ENCODE data around the gene MTFR1L. TPM values are rescaled to one million over a fixed set of nuclear protein-coding genes. Genes with fewer than 3 reads are reported as not detected.
A peak's percentile ranks its signal among the peaks of the same experiment; 100 is the strongest.

Gene MTFR1L
- total RNA-seq, 1 experiment from 2014 or later: 28.9 TPM

- TF ChIP-seq, protein P1, sequence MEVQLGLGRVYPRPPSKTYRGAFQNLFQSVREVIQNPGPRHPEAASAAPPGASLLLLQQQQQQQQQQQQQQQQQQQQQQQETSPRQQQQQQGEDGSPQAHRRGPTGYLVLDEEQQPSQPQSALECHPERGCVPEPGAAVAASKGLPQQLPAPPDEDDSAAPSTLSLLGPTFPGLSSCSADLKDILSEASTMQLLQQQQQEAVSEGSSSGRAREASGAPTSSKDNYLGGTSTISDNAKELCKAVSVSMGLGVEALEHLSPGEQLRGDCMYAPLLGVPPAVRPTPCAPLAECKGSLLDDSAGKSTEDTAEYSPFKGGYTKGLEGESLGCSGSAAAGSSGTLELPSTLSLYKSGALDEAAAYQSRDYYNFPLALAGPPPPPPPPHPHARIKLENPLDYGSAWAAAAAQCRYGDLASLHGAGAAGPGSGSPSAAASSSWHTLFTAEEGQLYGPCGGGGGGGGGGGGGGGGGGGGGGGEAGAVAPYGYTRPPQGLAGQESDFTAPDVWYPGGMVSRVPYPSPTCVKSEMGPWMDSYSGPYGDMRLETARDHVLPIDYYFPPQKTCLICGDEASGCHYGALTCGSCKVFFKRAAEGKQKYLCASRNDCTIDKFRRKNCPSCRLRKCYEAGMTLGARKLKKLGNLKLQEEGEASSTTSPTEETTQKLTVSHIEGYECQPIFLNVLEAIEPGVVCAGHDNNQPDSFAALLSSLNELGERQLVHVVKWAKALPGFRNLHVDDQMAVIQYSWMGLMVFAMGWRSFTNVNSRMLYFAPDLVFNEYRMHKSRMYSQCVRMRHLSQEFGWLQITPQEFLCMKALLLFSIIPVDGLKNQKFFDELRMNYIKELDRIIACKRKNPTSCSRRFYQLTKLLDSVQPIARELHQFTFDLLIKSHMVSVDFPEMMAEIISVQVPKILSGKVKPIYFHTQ (CRISPR knock-in tag; IDR thresholded peaks at IDR 0.05): no peak
- no peak for TF ChIP-seq USF2 (CRISPR knock-in tag; IDR thresholded peaks at IDR 0.05)
- no peak for TF ChIP-seq MXD4 (CRISPR knock-in tag; IDR thresholded peaks at IDR 0.05; ENCODE audit: borderline replicate concordance)
- no peak for TF ChIP-seq TCF7 (CRISPR knock-in tag; IDR thresholded peaks at IDR 0.05; ENCODE audit: low read depth)
- TF ChIP-seq, protein P2, sequence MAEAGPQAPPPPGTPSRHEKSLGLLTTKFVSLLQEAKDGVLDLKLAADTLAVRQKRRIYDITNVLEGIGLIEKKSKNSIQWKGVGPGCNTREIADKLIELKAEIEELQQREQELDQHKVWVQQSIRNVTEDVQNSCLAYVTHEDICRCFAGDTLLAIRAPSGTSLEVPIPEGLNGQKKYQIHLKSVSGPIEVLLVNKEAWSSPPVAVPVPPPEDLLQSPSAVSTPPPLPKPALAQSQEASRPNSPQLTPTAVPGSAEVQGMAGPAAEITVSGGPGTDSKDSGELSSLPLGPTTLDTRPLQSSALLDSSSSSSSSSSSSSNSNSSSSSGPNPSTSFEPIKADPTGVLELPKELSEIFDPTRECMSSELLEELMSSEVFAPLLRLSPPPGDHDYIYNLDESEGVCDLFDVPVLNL (CRISPR knock-in tag; IDR thresholded peaks at IDR 0.05; ENCODE audit: borderline replicate concordance, low read depth): no peak
- TF ChIP-seq ZBTB21 (CRISPR knock-in tag; IDR thresholded peaks at IDR 0.05; ENCODE audit: borderline replicate concordance): no peak
Measured at GRCh38 chr1:25774206-25774803, 45.4 kb upstream of the MTFR1L start (continued).

DNA sequence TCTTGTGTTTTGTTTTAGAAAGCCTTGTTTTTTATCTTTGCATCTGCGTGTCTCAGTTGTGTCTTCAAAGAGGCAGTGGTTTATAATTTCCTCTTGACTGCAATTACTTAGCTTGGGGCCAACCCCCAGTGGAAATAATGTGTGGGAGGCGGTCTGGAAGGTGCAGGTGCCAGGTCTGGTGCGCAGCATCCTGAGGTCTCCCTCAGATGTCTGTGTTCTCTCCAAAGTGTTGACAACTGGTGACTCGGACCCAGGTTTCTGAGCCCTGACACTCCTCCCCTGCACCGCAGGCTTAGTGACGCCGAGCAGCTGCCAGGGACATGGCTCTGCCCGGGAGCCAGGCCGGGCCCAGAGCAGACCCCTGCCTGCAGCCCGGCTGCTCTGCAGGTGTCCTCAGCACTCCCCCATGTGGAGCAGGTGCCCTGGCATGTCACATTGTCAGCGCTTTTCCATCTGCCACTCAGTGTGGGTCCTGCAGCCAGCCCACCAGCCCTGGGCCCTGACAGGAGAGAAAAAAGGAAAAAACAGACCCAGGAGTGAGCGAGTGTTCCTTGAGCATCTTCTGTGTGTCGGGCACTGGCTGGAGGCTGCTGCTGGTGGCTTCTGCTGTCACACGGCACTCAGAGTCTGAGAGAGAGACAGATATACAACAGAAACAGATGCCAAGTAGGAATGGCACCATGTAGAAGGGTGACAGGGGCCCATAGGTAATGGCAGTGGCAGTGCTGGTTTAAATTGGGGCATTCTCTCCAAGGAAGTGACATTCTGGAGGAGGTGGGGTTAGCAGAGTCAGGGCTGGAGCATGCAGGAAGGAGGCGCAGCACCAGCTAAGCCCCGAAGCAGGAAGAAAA lies 44.6 kb upstream of the MTFR1L start:
- Mint-ChIP-seq H3K9me3 (no peaks in the 10 kb centered on the region), H3K27me3 (ENCODE audit: low read depth) (peaks cover 5% of the 10 kb centered on the region; the same call in 1 of the 2 replicates), H3K27ac (peak overlapping the region; percentile 10; the same call in 1 of the 2 replicates), H3K4me3 (no peak overlapping the region), H3K4me1 (peaks cover 69% of the 10 kb centered on the region), H3K36me3 (no peaks in the 10 kb centered on the region)
- no peak for DNase-seq (ENCODE audit: low spot score)
- no peak for ATAC-seq
- ChIA-PET CTCF (interaction anchor here (0.6 to 1.9 kb wide), 5 partner anchors 25 to 156 kb away, joined by 3 to 9 read pairs (median 3); partner anchors contain the start of gene SELENON), POLR2A (no interaction called here)
- TF ChIP-seq GRHL2 (CRISPR knock-in tag; IDR thresholded peaks at IDR 0.05; ENCODE audit: insufficient replicate concordance, severe bottlenecking) (no peak), IRF2 (CRISPR knock-in tag; IDR thresholded peaks at IDR 0.05; ENCODE audit: borderline replicate concordance, low read depth) (no peak), ZNF219 (CRISPR knock-in tag; IDR thresholded peaks at IDR 0.05; ENCODE audit: borderline replicate concordance) (no peak), OVOL2 (CRISPR knock-in tag; IDR thresholded peaks at IDR 0.05; ENCODE audit: borderline replicate concordance) (no peak), AFF4 (CRISPR knock-in tag; IDR thresholded peaks at IDR 0.05; ENCODE audit: borderline replicate concordance) (no peak), ZNF423 (CRISPR knock-in tag; IDR thresholded peaks at IDR 0.05) (no peak), SOX15 (CRISPR knock-in tag; IDR thresholded peaks at IDR 0.05) (no peak), ATF1 (CRISPR knock-in tag; IDR thresholded peaks at IDR 0.05) (no peak), MYBL2 (CRISPR knock-in tag; IDR thresholded peaks at IDR 0.05) (no peak), NFE2L1 (CRISPR knock-in tag; IDR thresholded peaks at IDR 0.05) (no peak), FOXP1 (CRISPR knock-in tag; IDR thresholded peaks at IDR 0.05; ENCODE audit: borderline replicate concordance) (no peak), ESRRA (CRISPR knock-in tag; IDR thresholded peaks at IDR 0.05; ENCODE audit: borderline replicate concordance) (no peak)
- TF ChIP-seq, protein P3, sequence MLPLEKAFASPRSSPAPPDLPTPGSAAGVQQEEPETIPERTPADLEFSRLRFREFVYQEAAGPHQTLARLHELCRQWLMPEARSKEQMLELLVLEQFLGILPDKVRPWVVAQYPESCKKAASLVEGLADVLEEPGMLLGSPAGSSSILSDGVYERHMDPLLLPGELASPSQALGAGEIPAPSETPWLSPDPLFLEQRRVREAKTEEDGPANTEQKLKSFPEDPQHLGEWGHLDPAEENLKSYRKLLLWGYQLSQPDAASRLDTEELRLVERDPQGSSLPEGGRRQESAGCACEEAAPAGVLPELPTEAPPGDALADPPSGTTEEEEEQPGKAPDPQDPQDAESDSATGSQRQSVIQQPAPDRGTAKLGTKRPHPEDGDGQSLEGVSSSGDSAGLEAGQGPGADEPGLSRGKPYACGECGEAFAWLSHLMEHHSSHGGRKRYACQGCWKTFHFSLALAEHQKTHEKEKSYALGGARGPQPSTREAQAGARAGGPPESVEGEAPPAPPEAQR (CRISPR knock-in tag; IDR thresholded peaks at IDR 0.05): no peak
- TF ChIP-seq, protein P4, sequence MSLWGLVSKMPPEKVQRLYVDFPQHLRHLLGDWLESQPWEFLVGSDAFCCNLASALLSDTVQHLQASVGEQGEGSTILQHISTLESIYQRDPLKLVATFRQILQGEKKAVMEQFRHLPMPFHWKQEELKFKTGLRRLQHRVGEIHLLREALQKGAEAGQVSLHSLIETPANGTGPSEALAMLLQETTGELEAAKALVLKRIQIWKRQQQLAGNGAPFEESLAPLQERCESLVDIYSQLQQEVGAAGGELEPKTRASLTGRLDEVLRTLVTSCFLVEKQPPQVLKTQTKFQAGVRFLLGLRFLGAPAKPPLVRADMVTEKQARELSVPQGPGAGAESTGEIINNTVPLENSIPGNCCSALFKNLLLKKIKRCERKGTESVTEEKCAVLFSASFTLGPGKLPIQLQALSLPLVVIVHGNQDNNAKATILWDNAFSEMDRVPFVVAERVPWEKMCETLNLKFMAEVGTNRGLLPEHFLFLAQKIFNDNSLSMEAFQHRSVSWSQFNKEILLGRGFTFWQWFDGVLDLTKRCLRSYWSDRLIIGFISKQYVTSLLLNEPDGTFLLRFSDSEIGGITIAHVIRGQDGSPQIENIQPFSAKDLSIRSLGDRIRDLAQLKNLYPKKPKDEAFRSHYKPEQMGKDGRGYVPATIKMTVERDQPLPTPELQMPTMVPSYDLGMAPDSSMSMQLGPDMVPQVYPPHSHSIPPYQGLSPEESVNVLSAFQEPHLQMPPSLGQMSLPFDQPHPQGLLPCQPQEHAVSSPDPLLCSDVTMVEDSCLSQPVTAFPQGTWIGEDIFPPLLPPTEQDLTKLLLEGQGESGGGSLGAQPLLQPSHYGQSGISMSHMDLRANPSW (CRISPR knock-in tag; conservative IDR thresholded peaks at IDR 0.05; ENCODE audit: low read depth): no peak
